Lower lobe of right lung (tissue), 2 donors: ENCODE results near the gene NPTN. TPM values are rescaled to one million over a fixed set of nuclear protein-coding genes. Genes with fewer than 3 reads are reported as not detected.
A peak's percentile ranks its signal among the peaks of the same experiment; 100 is the strongest.

ENCODE experiments used
- ATAC-seq, 2 donors: fragments of 200-7000 bp; cut with Tn5 transposase; one replicate each; pipeline ENCODE4 v1.9.1; 2020 to 2022; ENCODE audit warnings: mild to moderate bottlenecking in 2 of 2, moderate library complexity in 2 of 2
- DNase-seq: peaks from one replicate; pipeline ENCODE4 v3.0.0-alpha.2; 2020
- H3K27ac ChIP-seq: fragments of 200-600 bp; one replicate; pipeline ENCODE4 v1.8.0; 2022
- H3K27me3 ChIP-seq: fragments of 200-600 bp; one replicate; pipeline ENCODE4 v1.8.0; 2022; ENCODE audit warnings: low read depth
- H3K36me3 ChIP-seq: fragments of 200-600 bp; one replicate; pipeline ENCODE4 v1.8.0; 2022; ENCODE audit warnings: mild to moderate bottlenecking
- H3K4me1 ChIP-seq: fragments of 200-600 bp; one replicate; pipeline ENCODE4 v1.8.0; 2022
- H3K4me3 ChIP-seq: fragments of 200-600 bp; one replicate; pipeline ENCODE4 v1.8.0; 2022; ENCODE audit warnings: mild to moderate bottlenecking
- H3K9me3 ChIP-seq: fragments of 200-600 bp; one replicate; pipeline ENCODE4 v1.8.0; 2022
- CTCF ChIP-seq: fragments of 200-600 bp; IDR thresholded peaks from one replicate; pipeline ENCODE4 v1.8.0; 2022; ENCODE audit warnings: antibody characterized with exemption, mild to moderate bottlenecking
- intact Hi-C: fragments of 100-400 bp; cut with DNase I; formaldehyde crosslinking; loops from one replicate; pipeline ENCODE4 v1.11.0; 2022
- total RNA-seq: library from RNA; stranded (reverse); fragmentation: NEBNext Ultra II Directional; extraction: Animal tissue kit (Norgen Biotek cat#: 25700); gene quantifications from one replicate; pipeline ENCODE4 v1.2.1, GENCODE V29; 2021
- donor health status: DM: no; HTN: yes; CAD: no; lungs with severe emphysema.

The NPTN gene
- total RNA-seq, 1 donor from 2014 or later: 138 TPM

GRCh38 chr15:73604477-73604876 is 28.7 kb downstream of the NPTN start:
- intact Hi-C loops: no loop called here

DNA sequence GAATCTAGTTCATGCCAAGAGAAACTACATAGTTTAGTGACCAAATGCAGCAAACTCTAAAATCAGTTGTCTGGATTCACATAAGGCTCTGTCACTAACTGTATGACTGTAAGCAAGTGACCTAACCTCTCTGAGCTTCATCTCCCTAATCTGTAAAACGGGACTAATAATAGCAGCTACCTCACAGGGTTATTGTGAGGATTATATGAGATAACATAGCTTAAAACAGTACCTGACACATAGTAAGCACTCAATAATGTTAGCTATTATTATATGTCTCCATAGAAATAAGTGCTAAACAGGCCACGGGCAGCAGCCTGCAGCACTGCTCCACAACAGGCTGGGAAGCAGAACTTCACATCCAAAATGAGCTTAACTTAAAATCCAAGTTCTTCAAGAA is 30.2 kb downstream of the NPTN start:
- no peak overlapping the region for H3K27ac ChIP-seq
- H3K9me3 ChIP-seq: no peaks in the 10 kb centered on the region
- DNase-seq: no peak
- TF ChIP-seq CTCF: no peak
- no peak for ATAC-seq
- no peaks in the 10 kb centered on the region for H3K36me3 ChIP-seq
- peaks cover 78% of the 10 kb centered on the region for H3K4me1 ChIP-seq
- intact Hi-C loops: no loop called here
- no peaks in the 10 kb centered on the region for H3K27me3 ChIP-seq
- H3K4me3 ChIP-seq: no peak overlapping the region

More at GRCh38 chr15:73604477-73604876, 28.7 kb downstream of the NPTN start:
- Histone ChIP-seq H3K27ac (no peak overlapping the region), H3K9me3 (no peaks in the 10 kb centered on the region), H3K27me3 (no peaks in the 10 kb centered on the region), H3K36me3 (no peaks in the 10 kb centered on the region), H3K4me1 (peaks cover 78% of the 10 kb centered on the region), H3K4me3 (no peak overlapping the region)
- no peak for DNase-seq
- TF ChIP-seq CTCF: no peak
- ATAC-seq: no peak

GRCh38 chr15:73602446-73602843 is 30.7 kb downstream of the NPTN start:
- H3K27me3 ChIP-seq: no peaks in the 10 kb centered on the region
- H3K4me1 ChIP-seq: peaks cover 78% of the 10 kb centered on the region
- TF ChIP-seq CTCF: no peak
- peak in 1 of 2 donors; percentile 21 for ATAC-seq
- H3K36me3 ChIP-seq: no peaks in the 10 kb centered on the region
- H3K4me3 ChIP-seq: no peak overlapping the region
- H3K27ac ChIP-seq: peak overlapping the region; percentile 34
- intact Hi-C loops: no loop called here
- H3K9me3 ChIP-seq: no peaks in the 10 kb centered on the region
- DNase-seq: no peak

DNA sequence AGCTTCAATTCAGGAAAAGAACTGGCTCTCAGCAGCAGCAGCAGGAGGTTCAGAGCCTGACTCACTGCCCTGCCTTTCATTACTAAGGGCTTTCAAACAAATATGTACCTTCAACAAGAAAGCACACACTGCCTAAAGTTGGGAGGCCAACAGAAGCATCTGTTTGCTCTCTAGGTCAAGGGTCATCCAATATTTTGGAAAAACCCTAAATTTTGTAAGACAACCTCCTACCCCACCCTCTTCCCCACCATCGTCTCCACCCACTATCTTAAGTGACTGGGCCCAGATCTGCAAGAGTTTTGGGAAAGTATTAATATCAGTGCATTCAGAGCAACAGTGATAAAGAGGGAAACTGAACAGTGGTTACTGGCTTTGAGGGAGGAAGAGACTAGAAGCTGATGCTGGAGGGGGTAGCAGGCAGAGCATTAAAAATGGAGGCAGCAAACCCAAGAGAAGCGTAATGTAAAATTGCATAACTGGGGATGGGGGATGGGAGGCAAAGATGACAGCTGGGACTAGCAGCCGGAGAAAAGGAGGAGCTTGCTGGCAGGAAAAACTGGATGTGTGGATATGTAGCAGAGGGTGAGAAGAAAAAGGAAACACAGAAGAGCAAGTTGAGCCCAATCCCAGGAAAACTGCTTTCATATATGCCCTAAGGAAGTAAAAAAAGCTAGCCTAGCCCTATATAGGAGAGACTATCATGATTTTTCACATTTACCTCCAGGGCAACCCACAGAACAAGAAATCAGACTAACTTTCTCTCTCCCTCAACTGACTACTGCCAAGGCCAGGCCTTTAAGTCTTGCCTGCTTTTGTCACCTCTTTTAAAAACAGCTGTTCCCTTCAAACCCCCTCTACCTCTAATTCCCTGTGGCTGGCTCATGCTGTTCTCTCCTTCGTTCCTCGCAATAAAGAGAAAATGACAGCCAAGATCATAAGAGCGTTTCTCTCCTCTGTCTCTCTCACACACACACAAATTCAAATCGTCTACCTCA is 31.4 kb downstream of the NPTN start:
- Histone ChIP-seq H3K36me3 (no peaks in the 10 kb centered on the region), H3K4me1 (peaks cover 78% of the 10 kb centered on the region), H3K4me3 (no peak overlapping the region), H3K9me3 (no peaks in the 10 kb centered on the region), H3K27me3 (no peaks in the 10 kb centered on the region), H3K27ac (peak overlapping the region; percentile 34)
- no peak for DNase-seq
- ATAC-seq: peak; percentile 61 to 77
- intact Hi-C loops: no loop called here
- no peak for TF ChIP-seq CTCF

- peaks cover 76% of the 10 kb centered on the region for H3K4me1 ChIP-seq
- no peaks in the 10 kb centered on the region for H3K36me3 ChIP-seq
- ATAC-seq (no peak), DNase-seq (no peak)
- intact Hi-C loops: no loop called here
- no peak overlapping the region for H3K27ac ChIP-seq
- no peak for TF ChIP-seq CTCF
- H3K4me3 ChIP-seq: no peak overlapping the region
- H3K9me3 ChIP-seq: no peaks in the 10 kb centered on the region
- no peaks in the 10 kb centered on the region for H3K27me3 ChIP-seq
These were observed 32.5 kb downstream of the NPTN start for GRCh38 chr15:73600413-73601335.
